Effector memory CD8-positive, alpha-beta T cell (primary cell): ENCODE data around the gene SLIT3.

Experiments used
- ATAC-seq: fragments of 150-1000 bp; cut with Tn5 transposase; replicated peaks from 2 replicates; pipeline ENCODE4 v1.10.0; 2021; ENCODE audit warnings: mild to moderate bottlenecking, moderate library complexity
- DNase-seq, 3 experiments: peaks; one replicate each; pipeline ENCODE4 v3.0.0; 2021
- H3K27ac Mint-ChIP-seq, 2 donors: one replicate each; pipeline ENCODE4 v1.8.0; 2022; ENCODE audit warnings: mild to moderate bottlenecking in 2 of 2, mixed read lengths in 2 of 2, moderate library complexity in 2 of 2
- H3K27me3 Mint-ChIP-seq, 2 donors: one replicate each; pipeline ENCODE4 v1.8.0; 2022; ENCODE audit warnings: mixed read lengths in 2 of 2
- H3K36me3 Mint-ChIP-seq: one replicate; pipeline ENCODE4 v1.8.0; 2022; ENCODE audit warnings: mild to moderate bottlenecking, moderate library complexity, mixed read lengths; ENCODE audit not compliant: insufficient read depth
- H3K4me1 Mint-ChIP-seq, 2 donors: one replicate each; pipeline ENCODE4 v1.8.0; 2022; ENCODE audit warnings: low read depth in 2 of 2, mixed read lengths in 2 of 2
- H3K4me3 Mint-ChIP-seq, 2 donors: one replicate each; pipeline ENCODE4 v1.8.0; 2022; ENCODE audit warnings: mild to moderate bottlenecking in 2 of 2, mixed read lengths in 2 of 2, moderate library complexity in 2 of 2
- H3K9me3 Mint-ChIP-seq, 2 donors: one replicate each; pipeline ENCODE4 v1.8.0; 2022; ENCODE audit warnings: mixed read lengths in 2 of 2

SLIT3 gene

DNA sequence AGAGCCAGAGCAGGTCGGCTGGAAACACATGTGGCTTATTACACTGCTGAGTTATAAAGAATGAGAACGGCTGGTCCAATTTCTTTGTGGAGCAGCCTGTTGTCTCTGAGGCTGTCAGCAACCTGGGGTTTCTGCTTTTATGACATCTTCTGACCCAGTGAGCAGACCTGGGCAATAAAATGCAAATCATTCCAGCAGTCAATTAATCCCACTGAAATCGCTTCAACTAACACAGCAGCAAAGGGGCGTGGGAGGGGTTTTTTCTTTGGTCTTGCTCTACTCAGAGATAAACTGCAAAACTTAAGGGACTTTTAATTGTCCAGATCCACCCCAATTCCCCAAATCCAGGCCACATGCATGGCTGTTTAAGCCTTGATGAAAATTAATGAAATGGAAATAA is 215.7 kb downstream of the SLIT3 start:
- Mint-ChIP-seq H3K4me3 (no peak overlapping the region), H3K36me3 (no peaks in the 10 kb centered on the region), H3K9me3 (no peaks in the 10 kb centered on the region), H3K27me3 (no peaks in the 10 kb centered on the region), H3K4me1 (no peaks in the 10 kb centered on the region), H3K27ac (no peak overlapping the region)
- DNase-seq: no peak
- ATAC-seq: no peak

DNA sequence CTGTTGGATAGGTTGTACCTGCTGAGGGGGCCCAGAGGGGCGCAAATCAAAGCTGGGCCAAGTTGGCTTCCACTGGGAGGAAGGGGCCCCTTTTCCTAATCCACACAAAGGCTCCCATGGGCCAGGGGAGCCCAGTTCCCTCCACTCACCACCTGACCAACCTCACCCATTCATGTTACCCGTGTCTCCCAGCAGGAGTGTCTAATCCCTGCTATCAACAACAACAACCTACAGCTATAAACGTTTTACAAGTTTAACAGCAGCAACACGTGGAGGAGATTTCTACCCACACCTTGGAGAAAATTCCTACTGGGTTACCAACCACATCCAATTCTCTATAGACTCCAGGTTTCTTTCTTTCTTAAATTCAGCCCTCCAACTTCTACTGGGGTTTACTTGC is 216.2 kb downstream of the SLIT3 start:
- ATAC-seq: no peak
- H3K27ac Mint-ChIP-seq: no peak overlapping the region
- no peaks in the 10 kb centered on the region for H3K4me1 Mint-ChIP-seq
- H3K27me3 Mint-ChIP-seq: no peaks in the 10 kb centered on the region
- no peaks in the 10 kb centered on the region for H3K36me3 Mint-ChIP-seq
- no peak overlapping the region for H3K4me3 Mint-ChIP-seq
- DNase-seq: no peak
- no peaks in the 10 kb centered on the region for H3K9me3 Mint-ChIP-seq

DNA sequence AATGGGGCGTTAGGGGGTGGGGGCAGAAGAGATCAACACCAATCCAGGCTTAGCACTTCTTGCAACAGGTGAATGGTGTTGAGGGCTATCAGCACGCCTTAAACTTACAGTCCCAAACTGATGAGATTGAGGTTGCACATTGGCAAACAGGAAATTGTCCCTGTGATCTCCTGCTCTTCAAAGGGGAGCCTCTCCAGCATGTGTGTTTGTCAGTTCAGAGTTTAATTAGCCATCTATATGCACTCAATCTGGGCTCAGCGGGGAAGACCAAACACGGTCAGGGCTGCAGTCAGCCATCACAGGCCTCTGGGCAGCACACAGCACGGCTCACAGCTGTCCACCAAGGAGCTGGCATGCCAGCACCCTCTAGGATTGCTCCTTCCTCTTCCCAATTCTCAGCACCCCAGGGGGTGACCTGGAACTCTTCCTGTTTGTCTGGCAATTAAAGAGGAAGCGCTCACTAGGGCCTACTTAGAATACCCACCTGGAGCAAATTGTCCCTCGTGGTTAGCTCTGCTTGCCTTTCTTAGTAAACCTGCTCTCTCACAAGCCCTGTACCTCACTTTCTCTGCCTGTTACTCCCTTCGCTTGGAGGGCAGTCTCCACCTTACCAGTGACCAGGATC is 217.4 kb downstream of the SLIT3 start:
- Mint-ChIP-seq H3K4me3 (no peak overlapping the region), H3K27ac (no peak overlapping the region), H3K36me3 (no peaks in the 10 kb centered on the region), H3K27me3 (peaks cover 0 to 3% of the 10 kb centered on the region in 2 donors), H3K4me1 (no peaks in the 10 kb centered on the region), H3K9me3 (no peaks in the 10 kb centered on the region)
- ATAC-seq: no peak
- no peak for DNase-seq

DNA sequence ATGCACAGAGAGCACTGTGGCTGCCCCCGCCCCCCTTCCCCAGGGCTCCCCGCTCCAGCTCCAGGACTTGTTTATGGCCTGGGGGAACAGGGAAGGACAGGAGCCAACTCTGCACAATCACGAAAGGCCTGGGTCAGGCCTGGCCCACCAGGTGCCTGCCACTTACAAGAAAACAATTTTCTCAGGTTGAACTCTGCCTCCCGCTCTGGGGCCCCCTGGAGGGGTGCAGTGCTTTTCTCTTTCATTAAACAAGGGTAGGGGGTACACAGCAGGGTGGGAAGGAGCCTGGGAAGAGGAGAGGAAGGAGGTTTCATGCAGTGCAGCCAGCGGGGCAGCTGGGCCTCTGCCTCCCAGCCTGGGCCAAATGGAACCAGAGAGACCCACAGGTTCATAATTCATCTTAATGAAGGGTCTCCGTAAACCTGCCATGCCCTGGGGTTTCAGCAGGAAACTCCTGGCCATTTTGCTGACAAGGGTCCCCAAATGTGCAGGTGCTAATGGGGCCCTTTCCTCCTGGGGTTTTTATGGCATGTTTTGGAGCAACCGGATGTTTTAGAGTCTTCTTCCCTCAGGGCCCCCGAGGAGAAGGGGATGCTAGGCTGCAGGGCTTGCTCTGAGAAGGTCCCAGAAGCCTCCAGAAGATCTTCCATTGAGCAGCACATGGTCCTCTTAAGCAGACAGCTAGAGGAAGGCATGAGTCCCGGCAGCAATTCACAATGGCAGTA is 219.8 kb downstream of the SLIT3 start:
- H3K27ac Mint-ChIP-seq: no peak overlapping the region
- H3K27me3 Mint-ChIP-seq: peaks cover 0 to 7% of the 10 kb centered on the region in 2 donors
- H3K4me1 Mint-ChIP-seq: no peaks in the 10 kb centered on the region
- H3K36me3 Mint-ChIP-seq: no peaks in the 10 kb centered on the region
- DNase-seq (no peak), ATAC-seq (no peak)
- no peaks in the 10 kb centered on the region for H3K9me3 Mint-ChIP-seq
- no peak overlapping the region for H3K4me3 Mint-ChIP-seq

DNA sequence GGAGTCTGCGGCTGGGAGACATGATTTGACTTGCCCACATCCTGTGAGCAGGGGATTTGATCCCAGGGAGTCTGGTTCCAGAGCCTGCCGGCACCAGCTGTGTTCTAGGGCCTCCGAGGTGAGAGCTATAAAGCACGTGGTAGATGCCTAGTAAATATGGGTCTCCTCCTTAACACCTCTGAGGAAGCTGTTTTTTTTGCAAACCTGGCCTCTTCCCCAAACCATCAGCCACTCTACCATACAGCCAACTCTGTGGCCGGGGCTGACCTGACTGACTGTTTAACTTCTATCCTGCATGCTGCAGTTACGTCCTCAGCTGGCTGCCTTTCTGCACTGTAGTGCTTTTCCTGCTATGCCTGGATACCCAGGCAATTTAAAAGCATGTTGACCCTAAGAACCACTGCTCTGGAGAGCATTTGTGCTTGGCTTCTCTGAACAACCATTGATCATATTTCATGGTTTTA is 220.5 kb downstream of the SLIT3 start:
- no peaks in the 10 kb centered on the region for H3K9me3 Mint-ChIP-seq
- DNase-seq (no peak), ATAC-seq (no peak)
- H3K36me3 Mint-ChIP-seq: no peaks in the 10 kb centered on the region
- no peaks in the 10 kb centered on the region for H3K4me1 Mint-ChIP-seq
- peaks cover 6 to 8% of the 10 kb centered on the region in 2 donors for H3K27me3 Mint-ChIP-seq
- no peak overlapping the region for H3K4me3 Mint-ChIP-seq
- no peak overlapping the region for H3K27ac Mint-ChIP-seq

DNA sequence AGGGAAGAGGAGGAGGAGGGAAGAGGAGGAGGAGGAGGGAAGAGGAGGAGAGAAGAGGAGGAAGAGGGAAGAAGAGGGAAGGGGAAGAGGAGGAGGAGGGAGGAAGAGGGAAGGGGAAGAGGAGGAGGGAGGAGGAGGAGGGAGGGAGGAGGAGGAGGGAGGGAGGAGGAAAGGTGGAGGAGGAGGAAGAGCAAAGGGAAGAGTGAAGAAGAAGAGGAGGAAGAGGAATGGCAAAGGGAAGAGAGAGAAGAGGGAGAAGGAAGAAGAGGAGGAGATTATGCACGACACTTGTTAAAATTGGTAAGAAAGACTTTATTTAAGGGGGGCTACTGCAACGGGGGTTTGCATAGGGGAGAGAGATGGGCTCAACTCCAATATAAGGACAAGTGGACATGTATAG is 221.2 kb downstream of the SLIT3 start:
- no peaks in the 10 kb centered on the region for H3K36me3 Mint-ChIP-seq
- no peak for DNase-seq
- H3K9me3 Mint-ChIP-seq: no peaks in the 10 kb centered on the region
- no peaks in the 10 kb centered on the region for H3K4me1 Mint-ChIP-seq
- no peak overlapping the region for H3K4me3 Mint-ChIP-seq
- ATAC-seq: no peak
- H3K27me3 Mint-ChIP-seq: peaks cover 7 to 14% of the 10 kb centered on the region in 2 donors
- H3K27ac Mint-ChIP-seq: no peak overlapping the region

DNA sequence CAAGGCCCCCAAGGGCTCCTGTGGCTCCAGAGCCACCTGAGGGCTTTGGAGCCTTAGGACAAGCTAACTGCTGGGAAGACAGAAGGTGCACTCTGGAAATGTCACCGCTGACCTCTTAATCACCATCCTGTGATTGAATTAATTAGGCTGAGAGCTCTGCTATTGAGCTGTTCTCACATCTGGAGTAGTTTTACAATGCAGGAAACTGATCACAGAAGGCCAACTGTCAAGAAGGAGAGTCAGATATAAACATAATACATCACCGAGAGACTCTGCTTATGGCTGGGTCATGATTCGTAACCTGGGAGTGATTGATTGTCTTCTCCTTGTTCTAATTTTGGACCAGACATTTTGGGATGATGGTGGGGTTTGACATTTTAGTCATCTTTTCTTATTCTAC is 226.1 kb downstream of the SLIT3 start:
- Mint-ChIP-seq H3K36me3 (no peaks in the 10 kb centered on the region), H3K4me1 (no peaks in the 10 kb centered on the region), H3K4me3 (no peak overlapping the region), H3K27ac (no peak overlapping the region), H3K9me3 (peaks cover 0 to 6% of the 10 kb centered on the region in 2 donors), H3K27me3 (peaks cover 14 to 26% of the 10 kb centered on the region in 2 donors)
- DNase-seq (no peak), ATAC-seq (no peak)

DNA sequence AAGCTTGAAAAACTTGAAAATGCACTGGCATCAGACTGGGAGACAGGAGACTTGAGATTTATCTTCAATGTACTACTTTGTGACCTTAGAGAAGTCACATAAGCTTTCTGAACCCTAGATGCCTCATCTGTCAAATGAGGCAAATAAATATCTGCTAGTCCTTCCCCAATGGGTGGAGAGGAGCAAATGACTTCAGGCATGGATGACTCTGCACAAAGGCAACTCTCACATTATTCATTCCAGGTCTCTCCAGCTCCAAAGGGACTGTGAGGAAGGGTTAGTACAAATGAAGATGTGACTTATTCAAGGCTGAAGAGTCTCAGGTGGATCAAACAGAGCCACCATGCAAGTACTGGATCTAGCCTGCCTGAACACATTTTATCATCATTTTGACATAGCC is 228.7 kb downstream of the SLIT3 start:
- Mint-ChIP-seq H3K36me3 (no peaks in the 10 kb centered on the region), H3K4me3 (no peak overlapping the region), H3K4me1 (no peaks in the 10 kb centered on the region), H3K27ac (no peak overlapping the region), H3K27me3 (peaks cover 7 to 26% of the 10 kb centered on the region in 2 donors), H3K9me3 (peaks cover 0 to 6% of the 10 kb centered on the region in 2 donors)
- ATAC-seq: no peak
- DNase-seq: no peak

DNA sequence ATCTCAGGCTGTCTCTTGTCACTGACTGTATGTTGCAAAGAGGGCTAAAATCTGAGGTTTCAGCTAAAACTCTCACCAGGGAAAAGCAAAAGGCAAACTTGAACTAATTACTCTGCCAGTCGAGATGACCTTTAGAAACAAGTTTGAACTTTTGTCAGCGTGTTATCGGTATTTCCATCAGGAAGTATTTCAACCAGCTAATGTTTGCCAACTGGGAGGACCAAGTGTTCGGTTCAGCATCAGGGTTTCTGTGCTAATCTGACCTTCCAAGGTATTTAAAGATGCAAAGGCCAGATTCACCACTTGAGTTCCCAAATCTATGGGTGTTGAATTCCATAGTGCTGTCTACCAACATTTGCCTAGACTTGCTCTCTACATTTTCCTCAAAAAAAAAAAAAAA is 230.5 kb downstream of the SLIT3 start:
- no peak overlapping the region for H3K27ac Mint-ChIP-seq
- no peaks in the 10 kb centered on the region for H3K36me3 Mint-ChIP-seq
- H3K4me1 Mint-ChIP-seq: no peaks in the 10 kb centered on the region
- H3K9me3 Mint-ChIP-seq: peaks cover 0 to 6% of the 10 kb centered on the region in 2 donors
- no peak for DNase-seq
- H3K4me3 Mint-ChIP-seq: no peak overlapping the region
- ATAC-seq: no peak
- peaks cover 6 to 20% of the 10 kb centered on the region in 2 donors for H3K27me3 Mint-ChIP-seq

DNA sequence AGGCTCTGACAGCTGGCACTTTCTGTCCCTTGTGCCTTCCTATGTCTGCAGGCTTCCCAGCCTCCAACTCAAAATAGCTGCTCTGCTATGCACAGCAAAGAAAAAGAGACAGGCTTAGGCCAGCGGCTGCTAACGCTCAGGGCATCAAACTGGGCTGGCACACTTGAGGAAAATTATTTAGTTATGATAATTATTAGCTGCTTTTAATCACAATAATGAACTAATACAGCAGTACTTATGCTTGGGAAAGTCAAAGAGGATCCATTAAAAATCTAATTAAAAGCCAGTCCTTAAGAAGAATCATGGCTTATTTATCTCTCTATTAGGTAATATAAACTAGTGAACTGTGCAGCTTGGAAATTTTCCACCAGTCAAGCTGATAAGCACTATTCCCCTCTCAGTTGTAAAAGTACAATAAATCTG is 233.2 kb downstream of the SLIT3 start:
- ATAC-seq (no peak), DNase-seq (no peak)
- no peaks in the 10 kb centered on the region for H3K4me1 Mint-ChIP-seq
- H3K4me3 Mint-ChIP-seq: no peak overlapping the region
- no peak overlapping the region for H3K27ac Mint-ChIP-seq
- H3K9me3 Mint-ChIP-seq: peaks cover 0 to 6% of the 10 kb centered on the region in 2 donors
- H3K27me3 Mint-ChIP-seq: peaks cover 0 to 18% of the 10 kb centered on the region in 2 donors
- no peaks in the 10 kb centered on the region for H3K36me3 Mint-ChIP-seq

DNA sequence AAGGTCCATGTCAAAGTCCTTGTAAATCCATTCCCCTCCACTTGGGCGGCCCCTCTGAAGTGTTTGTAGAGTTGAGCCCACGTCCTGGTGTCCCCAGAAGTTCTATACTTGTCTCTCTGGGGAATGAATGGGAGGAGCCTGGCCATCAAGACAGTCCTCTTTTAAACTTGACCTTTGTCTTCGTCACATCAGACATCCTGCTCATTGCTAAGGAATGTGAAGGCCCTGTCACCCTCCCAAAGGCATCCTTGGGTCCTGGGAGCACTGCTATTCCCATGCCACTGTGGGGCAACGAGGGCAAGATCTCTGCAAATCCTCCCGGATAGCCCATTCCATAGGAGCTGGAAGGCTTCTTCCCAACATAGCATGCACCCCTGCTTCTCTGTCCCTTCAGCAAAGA is 235.5 kb downstream of the SLIT3 start:
- H3K27me3 Mint-ChIP-seq: peaks cover 6 to 9% of the 10 kb centered on the region in 2 donors
- no peak overlapping the region for H3K4me3 Mint-ChIP-seq

DNA sequence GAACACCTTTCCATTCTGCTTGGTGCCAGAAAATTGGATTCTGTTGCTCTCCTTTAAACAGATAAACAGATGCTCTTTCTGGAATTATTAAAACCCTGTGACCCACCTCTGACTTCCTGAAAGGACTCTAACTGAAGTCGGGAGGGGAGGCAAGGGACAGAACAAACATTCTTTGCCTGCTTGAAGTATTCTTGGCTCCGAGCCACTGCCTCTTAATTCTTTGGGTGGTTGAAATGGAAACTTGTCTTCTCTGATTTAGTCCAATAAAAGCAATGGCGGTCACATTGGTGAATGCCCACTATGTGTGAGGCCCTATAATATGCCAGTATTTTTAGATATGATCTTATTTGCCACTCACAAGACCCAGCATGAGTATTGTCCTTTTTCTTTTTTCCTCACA is 236.8 kb downstream of the SLIT3 start:
- no peak overlapping the region for H3K4me3 Mint-ChIP-seq
- ATAC-seq (no peak), DNase-seq (no peak)
- no peaks in the 10 kb centered on the region for H3K36me3 Mint-ChIP-seq
- H3K9me3 Mint-ChIP-seq: no peaks in the 10 kb centered on the region
- H3K4me1 Mint-ChIP-seq: no peaks in the 10 kb centered on the region
- no peak overlapping the region for H3K27ac Mint-ChIP-seq
- peaks cover 6 to 9% of the 10 kb centered on the region in 2 donors for H3K27me3 Mint-ChIP-seq

More for the DNA sequence above, 235.5 kb downstream of the SLIT3 start:
- no peak for ATAC-seq
- Mint-ChIP-seq H3K9me3 (no peaks in the 10 kb centered on the region), H3K4me1 (no peaks in the 10 kb centered on the region), H3K36me3 (no peaks in the 10 kb centered on the region), H3K27ac (no peak overlapping the region)
- no peak for DNase-seq

DNA sequence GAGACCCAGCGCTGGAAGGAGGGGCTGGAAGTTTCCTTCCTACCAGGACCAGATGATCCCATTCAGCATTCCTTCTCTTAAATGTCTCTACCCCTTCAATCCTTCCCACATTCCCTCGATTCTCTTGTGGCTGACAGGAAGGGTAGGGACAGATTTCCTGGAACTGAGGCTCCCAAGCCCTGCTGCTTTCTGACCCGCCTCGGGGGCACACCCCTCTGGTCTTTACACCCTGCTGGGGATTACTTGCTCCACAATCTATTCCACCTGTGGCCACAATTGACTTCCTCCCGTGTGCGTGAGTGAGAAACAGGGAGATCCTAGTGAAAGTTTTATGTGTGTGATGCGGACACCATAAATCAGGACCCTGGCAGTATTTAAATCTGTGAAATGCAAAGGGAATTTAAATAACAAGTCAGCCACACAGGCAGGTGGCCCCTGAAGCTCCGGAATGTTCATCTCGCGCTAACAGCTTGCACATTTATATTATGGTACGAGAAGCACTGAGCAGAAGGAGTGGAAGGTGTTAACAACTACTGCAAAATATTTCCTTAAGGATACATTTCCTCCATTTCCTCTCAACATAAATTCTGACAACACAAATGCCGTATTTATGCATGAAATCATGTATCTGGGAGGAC is 237.5 kb downstream of the SLIT3 start:
- no peak for ATAC-seq
- no peak overlapping the region for H3K27ac Mint-ChIP-seq
- H3K27me3 Mint-ChIP-seq: peaks cover 6 to 11% of the 10 kb centered on the region in 2 donors
- H3K4me1 Mint-ChIP-seq: no peaks in the 10 kb centered on the region
- no peaks in the 10 kb centered on the region for H3K36me3 Mint-ChIP-seq
- H3K9me3 Mint-ChIP-seq: no peaks in the 10 kb centered on the region
- H3K4me3 Mint-ChIP-seq: no peak overlapping the region
- DNase-seq: no peak

DNA sequence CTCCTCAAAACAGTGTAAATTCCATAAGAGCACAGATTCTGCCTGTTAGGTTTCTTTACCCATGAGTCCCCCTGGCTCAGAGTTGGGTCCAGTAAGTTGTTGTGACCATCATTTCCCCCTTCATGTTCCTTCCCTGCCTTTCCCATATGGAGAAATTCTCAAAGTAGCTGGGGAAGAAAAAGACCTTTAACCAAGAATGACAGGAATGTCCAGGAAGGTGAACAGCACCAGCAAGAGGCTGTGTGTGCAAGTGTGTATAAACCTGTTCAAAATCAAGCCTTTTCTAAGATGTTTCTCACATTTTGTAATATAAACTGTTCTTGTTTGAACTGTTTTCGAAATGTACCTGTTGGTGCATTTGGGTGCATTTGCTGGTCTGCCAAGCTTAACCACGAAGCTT is 238.2 kb downstream of the SLIT3 start:
- H3K9me3 Mint-ChIP-seq: no peaks in the 10 kb centered on the region
- no peak overlapping the region for H3K27ac Mint-ChIP-seq
- H3K4me3 Mint-ChIP-seq: no peak overlapping the region
- no peaks in the 10 kb centered on the region for H3K4me1 Mint-ChIP-seq
- H3K36me3 Mint-ChIP-seq: no peaks in the 10 kb centered on the region
- ATAC-seq (no peak), DNase-seq (no peak)
- H3K27me3 Mint-ChIP-seq: peaks cover 6 to 18% of the 10 kb centered on the region in 2 donors
